Activated naive CD4-positive, alpha-beta T cell treated with anti-CD3 and anti-CD28 coated beads, Interleukin-2, amount 50 U/mL, for 72 hours (primary cell): ENCODE measurements around the gene EZH2. TPM values are rescaled to one million over a fixed set of nuclear protein-coding genes. Genes with fewer than 3 reads are reported as not detected.

Source experiments
- ATAC-seq, 2 donors: fragments of 150-1000 bp; cut with Tn5 transposase; 2 replicates each; pipeline ENCODE4 v1.10.0; 2021; ENCODE audit warnings: mild to moderate bottlenecking in 2 of 2, moderate library complexity in 2 of 2
- DNase-seq, 2 donors: peaks; one replicate each; pipeline ENCODE4 v3.0.0; 2021 to 2022; ENCODE audit warnings: low spot score in 2 of 2
- H3K27ac Mint-ChIP-seq, 2 donors: one replicate each; pipeline ENCODE4 v1.8.0; 2022; ENCODE audit warnings: mild to moderate bottlenecking in 2 of 2, mixed read lengths in 2 of 2
- H3K36me3 Mint-ChIP-seq, 2 donors: one replicate each; pipeline ENCODE4 v1.8.0; 2022; ENCODE audit warnings: mixed read lengths in 2 of 2
- H3K9me3 Mint-ChIP-seq, 2 donors: one replicate each; pipeline ENCODE4 v1.8.0; 2022; ENCODE audit warnings: mixed read lengths in 2 of 2
- total RNA-seq, 2 donors: library from RNA; stranded (reverse); gene quantifications; one replicate each; pipeline ENCODE4 v1.2.3, GENCODE V29; 2022

Gene EZH2
- total RNA-seq, 2 donors from 2014 or later, result 106 to 171 TPM

DNA sequence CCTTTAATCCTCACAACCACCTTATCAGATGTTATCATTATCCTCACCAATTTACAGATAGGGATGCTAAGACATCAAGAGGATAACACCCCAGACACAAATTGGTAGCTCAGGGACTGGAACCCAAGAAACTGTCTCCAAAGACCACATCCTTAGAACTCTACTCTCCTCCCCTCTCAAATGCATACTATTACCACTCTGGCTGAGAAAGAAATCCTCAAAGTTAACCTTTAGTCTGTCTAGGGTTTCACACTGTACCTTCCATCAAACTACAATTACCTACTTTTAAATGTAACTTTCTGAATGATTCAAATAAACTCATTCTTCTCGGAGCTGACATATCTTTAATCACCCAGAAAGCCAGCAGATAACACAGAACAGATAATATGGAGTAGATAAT lies 6.6 kb downstream of the EZH2 start:
- H3K9me3 Mint-ChIP-seq, result no peaks in the 10 kb centered on the region
- DNase-seq (no peak), ATAC-seq (peak; percentile 39 to 47)
- peaks cover 0 to 27% of the 10 kb centered on the region in 2 donors for H3K36me3 Mint-ChIP-seq
- H3K27ac Mint-ChIP-seq, result peak overlapping the region in 1 of 2 donors; percentile 55

- H3K27ac Mint-ChIP-seq, result no peak overlapping the region
- H3K9me3 Mint-ChIP-seq, result peaks cover 0 to 9% of the 10 kb centered on the region in 2 donors
- DNase-seq (no peak), ATAC-seq (no peak)
- H3K36me3 Mint-ChIP-seq, result peaks cover 16 to 38% of the 10 kb centered on the region in 2 donors
Observed at GRCh38 chr7:148872188-148872587, 11.9 kb downstream of the EZH2 start.

- Mint-ChIP-seq H3K27ac (no peak overlapping the region), H3K9me3 (peaks cover 0 to 9% of the 10 kb centered on the region in 2 donors), H3K36me3 (peaks cover 16 to 38% of the 10 kb centered on the region in 2 donors)
- no peak for DNase-seq
- ATAC-seq, result peak in 1 of 2 donors; percentile 11
Observed at GRCh38 chr7:148871551-148871950, 12.5 kb downstream of the EZH2 start.

- peak; percentile 43 to 64 for ATAC-seq
- H3K27ac Mint-ChIP-seq, result no peak overlapping the region
- H3K9me3 Mint-ChIP-seq, result peaks cover 0 to 9% of the 10 kb centered on the region in 2 donors
- peaks cover 16 to 38% of the 10 kb centered on the region in 2 donors for H3K36me3 Mint-ChIP-seq
- no peak for DNase-seq
Observed at GRCh38 chr7:148871030-148871429, 13.1 kb downstream of the EZH2 start.

DNA sequence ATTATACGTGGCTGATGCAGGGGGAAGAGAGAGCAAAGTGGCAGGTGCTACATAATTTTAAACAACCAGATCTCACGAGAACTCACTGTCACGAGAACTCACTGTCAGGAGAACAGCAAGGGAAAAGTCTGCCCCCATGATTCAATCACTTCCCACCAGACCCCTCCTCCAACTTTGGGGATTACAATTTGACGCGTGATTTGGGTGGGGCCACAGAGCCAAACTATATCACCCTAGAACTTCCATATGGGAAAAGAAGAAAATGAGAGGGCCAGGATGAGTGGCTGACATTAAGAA lies 15.8 kb downstream of the EZH2 start:
- ATAC-seq (no peak), DNase-seq (no peak)
- H3K36me3 Mint-ChIP-seq, result peaks cover 16 to 27% of the 10 kb centered on the region in 2 donors
- H3K27ac Mint-ChIP-seq, result peak overlapping the region in 1 of 2 donors; percentile 78
- peaks cover 0 to 9% of the 10 kb centered on the region in 2 donors for H3K9me3 Mint-ChIP-seq

DNA sequence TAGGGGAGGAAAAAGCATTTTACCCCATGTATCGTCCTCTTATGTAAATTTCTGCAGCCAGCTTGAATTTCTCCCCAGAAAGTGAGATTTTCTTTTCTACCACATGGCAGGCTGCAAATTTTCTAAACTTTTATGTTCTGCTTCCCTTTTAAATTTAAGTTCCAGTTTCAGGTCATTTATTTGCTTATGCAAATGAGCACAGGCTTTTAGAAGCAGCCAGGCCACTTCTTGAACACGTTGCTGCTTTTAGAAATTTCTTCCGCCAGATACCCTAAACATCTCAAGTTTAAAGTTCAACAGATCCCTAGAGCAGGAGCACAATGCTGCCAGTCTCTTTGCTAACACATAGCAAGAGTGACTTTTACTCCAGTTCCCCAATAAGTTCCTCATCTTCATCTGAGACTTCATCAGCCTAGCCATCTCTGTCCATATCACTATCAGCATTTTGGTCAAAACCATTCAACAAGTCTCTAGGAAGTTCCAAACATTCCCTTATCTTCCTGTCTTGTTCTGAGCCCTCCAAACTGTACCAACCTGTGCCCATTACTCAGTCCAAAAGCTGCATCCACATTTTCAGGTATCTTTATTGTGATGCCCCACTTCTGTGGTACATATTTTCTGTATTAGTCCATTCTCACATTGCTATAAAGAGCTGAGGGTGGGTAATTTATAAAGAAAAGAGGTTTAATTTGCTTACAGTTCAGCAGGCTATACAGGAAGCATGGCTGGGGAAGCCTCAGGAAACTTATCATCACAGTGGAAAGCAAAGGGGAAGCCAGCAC lies 16.3 kb downstream of the EZH2 start:
- peaks cover 16 to 24% of the 10 kb centered on the region in 2 donors for H3K36me3 Mint-ChIP-seq
- ATAC-seq (no peak), DNase-seq (no peak)
- H3K9me3 Mint-ChIP-seq, result peaks cover 0 to 9% of the 10 kb centered on the region in 2 donors
- peak overlapping the region in 1 of 2 donors; percentile 78 for H3K27ac Mint-ChIP-seq

GRCh38 chr7:148866362-148866761 lies 17.7 kb downstream of the EZH2 start:
- Mint-ChIP-seq H3K9me3 (peaks cover 0 to 9% of the 10 kb centered on the region in 2 donors), H3K36me3 (peaks cover 16 to 22% of the 10 kb centered on the region in 2 donors), H3K27ac (no peak overlapping the region)
- DNase-seq (no peak), ATAC-seq (no peak)

- DNase-seq, result no peak
- ATAC-seq, result no peak
- no peak overlapping the region for H3K27ac Mint-ChIP-seq
- peaks cover 0 to 9% of the 10 kb centered on the region in 2 donors for H3K9me3 Mint-ChIP-seq
- peaks cover 16 to 22% of the 10 kb centered on the region in 2 donors for H3K36me3 Mint-ChIP-seq
Observed at GRCh38 chr7:148865283-148865682, 18.8 kb downstream of the EZH2 start.

GRCh38 chr7:148863324-148863723 lies 20.8 kb downstream of the EZH2 start:
- no peak for ATAC-seq
- Mint-ChIP-seq H3K27ac (no peak overlapping the region), H3K36me3 (peaks cover 9 to 17% of the 10 kb centered on the region in 2 donors), H3K9me3 (peaks cover 0 to 8% of the 10 kb centered on the region in 2 donors)
- DNase-seq, result no peak

- Mint-ChIP-seq H3K9me3 (no peaks in the 10 kb centered on the region), H3K27ac (no peak overlapping the region), H3K36me3 (peaks cover under 1 to 9% of the 10 kb centered on the region in 2 donors)
- no peak for ATAC-seq
- DNase-seq, result no peak
Observed at GRCh38 chr7:148862481-148862880, 21.6 kb downstream of the EZH2 start.

- Mint-ChIP-seq H3K36me3 (peaks cover 0 to 7% of the 10 kb centered on the region in 2 donors), H3K27ac (no peak overlapping the region), H3K9me3 (no peaks in the 10 kb centered on the region)
- ATAC-seq, result no peak
- DNase-seq, result no peak
Observed at GRCh38 chr7:148858489-148858888, 25.6 kb downstream of the EZH2 start.

GRCh38 chr7:148856891-148857290 lies 27.2 kb downstream of the EZH2 start:
- no peak for DNase-seq

GRCh38 chr7:148856578-148856881 lies 27.6 kb downstream of the EZH2 start:
- H3K9me3 Mint-ChIP-seq, result no peaks in the 10 kb centered on the region
- DNase-seq, result no peak
- ATAC-seq, result no peak
- peak overlapping the region; percentile 64 to 92 for H3K27ac Mint-ChIP-seq
- peaks cover 0 to 7% of the 10 kb centered on the region in 2 donors for H3K36me3 Mint-ChIP-seq

More at GRCh38 chr7:148856891-148857290, 27.2 kb downstream of the EZH2 start:
- H3K36me3 Mint-ChIP-seq, result peaks cover 0 to 7% of the 10 kb centered on the region in 2 donors
- no peaks in the 10 kb centered on the region for H3K9me3 Mint-ChIP-seq
- ATAC-seq, result peak; percentile 78 to 95
- peak overlapping the region; percentile 45 to 64 for H3K27ac Mint-ChIP-seq

DNA sequence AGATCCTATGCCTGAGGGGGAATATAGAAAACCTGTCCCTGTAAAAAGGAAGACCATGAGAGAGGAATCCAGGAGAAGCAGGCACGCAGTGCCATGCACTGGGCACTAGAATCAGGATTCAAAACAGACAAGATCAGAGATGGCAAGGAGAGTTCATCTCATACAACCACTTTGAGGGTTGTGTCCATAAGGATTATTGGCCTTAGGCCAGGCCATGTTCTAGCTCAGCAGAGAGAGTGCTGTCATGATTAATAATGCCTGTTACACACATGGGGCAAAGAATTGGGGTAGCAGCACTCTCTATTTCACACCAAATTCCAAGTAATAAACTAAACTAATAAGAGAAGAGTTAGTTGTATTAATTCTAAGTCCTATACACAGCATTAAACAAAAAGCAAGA lies 29.1 kb downstream of the EZH2 start:
- no peaks in the 10 kb centered on the region for H3K9me3 Mint-ChIP-seq
- ATAC-seq (no peak), DNase-seq (no peak)
- no peak overlapping the region for H3K27ac Mint-ChIP-seq
- peaks cover 0 to 7% of the 10 kb centered on the region in 2 donors for H3K36me3 Mint-ChIP-seq

DNA sequence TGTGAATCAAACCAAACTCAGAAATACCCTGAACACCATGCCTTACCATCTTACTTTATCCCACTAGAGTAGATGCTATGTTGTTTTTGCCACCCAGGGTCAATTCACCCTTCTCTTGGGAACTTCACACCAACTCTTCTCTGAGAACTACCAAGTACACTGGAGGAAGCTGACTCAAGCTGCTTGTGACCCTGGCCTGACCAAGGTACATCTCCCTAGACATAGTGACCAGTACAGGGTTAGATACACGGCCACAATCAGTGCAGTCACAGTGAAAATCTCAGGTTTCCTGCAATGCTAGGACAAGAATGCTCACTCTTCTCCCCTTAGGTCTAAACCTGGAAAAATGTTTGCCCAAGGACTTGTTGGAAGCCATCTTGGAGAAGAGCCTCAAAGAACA lies 31.8 kb downstream of the EZH2 start:
- Mint-ChIP-seq H3K36me3 (no peaks in the 10 kb centered on the region), H3K9me3 (no peaks in the 10 kb centered on the region), H3K27ac (peak overlapping the region in 1 of 2 donors; percentile 75)
- DNase-seq (no peak), ATAC-seq (no peak)

DNA sequence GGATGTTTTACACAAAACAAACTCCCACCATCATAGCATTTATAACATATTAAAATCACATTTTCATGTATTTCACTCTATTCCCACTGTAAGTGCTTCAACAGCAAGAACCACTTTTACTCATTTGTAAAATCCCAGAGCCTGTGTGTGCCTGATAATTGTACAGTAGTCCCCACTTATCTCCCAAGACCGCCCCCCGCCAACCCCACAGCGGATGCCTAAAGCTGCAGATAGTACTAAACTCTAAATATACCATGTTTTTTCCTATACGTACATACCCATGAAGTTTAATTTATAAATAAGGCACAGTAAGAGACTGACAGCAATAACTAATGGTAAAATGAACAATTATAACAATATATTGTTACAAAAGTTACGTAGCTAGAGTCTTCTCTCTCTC lies 33.5 kb downstream of the EZH2 start:
- DNase-seq (no peak), ATAC-seq (no peak)
- Mint-ChIP-seq H3K27ac (no peak overlapping the region), H3K9me3 (no peaks in the 10 kb centered on the region), H3K36me3 (peaks cover 0 to 9% of the 10 kb centered on the region in 2 donors)

GRCh38 chr7:148849393-148850098 lies 34.5 kb downstream of the EZH2 start:
- Mint-ChIP-seq H3K36me3 (peaks cover 0 to 16% of the 10 kb centered on the region in 2 donors), H3K27ac (no peak overlapping the region), H3K9me3 (no peaks in the 10 kb centered on the region)
- no peak for DNase-seq
- ATAC-seq, result no peak
